ENCODE measurements around the gene FBN1.

DNA sequence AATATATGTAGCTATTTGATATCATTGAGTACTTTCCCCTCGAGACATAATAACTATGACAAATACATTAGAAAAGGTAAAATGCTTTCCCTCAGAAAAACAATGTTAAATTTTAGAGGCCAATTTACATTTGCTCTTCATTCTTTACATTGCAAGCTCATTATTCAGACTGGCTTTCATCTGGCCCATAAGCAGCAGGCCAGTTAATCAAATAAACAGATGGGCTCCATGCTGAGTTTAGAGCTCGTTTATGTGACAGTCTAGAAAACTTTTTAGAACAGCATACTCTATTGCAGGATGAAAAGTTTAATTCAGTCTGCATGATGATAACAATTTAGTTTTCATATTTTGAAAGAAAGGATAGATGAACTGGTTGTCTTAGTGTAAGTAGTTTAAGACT lies 163.7 kb downstream of the FBN1 start:
- TF ChIP-seq, protein P1, sequence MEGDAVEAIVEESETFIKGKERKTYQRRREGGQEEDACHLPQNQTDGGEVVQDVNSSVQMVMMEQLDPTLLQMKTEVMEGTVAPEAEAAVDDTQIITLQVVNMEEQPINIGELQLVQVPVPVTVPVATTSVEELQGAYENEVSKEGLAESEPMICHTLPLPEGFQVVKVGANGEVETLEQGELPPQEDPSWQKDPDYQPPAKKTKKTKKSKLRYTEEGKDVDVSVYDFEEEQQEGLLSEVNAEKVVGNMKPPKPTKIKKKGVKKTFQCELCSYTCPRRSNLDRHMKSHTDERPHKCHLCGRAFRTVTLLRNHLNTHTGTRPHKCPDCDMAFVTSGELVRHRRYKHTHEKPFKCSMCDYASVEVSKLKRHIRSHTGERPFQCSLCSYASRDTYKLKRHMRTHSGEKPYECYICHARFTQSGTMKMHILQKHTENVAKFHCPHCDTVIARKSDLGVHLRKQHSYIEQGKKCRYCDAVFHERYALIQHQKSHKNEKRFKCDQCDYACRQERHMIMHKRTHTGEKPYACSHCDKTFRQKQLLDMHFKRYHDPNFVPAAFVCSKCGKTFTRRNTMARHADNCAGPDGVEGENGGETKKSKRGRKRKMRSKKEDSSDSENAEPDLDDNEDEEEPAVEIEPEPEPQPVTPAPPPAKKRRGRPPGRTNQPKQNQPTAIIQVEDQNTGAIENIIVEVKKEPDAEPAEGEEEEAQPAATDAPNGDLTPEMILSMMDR (conservative IDR thresholded peaks at IDR 0.05 in 1 of 2, IDR thresholded peaks at IDR 0.05 in 1 of 2; ENCODE audit: extremely low read depth in 1 of 2, insufficient read depth in 1 of 2, low read depth in 1 of 2, low read length in 2 of 2): no peak
- no peak for TF ChIP-seq EZH2 (IDR thresholded peaks at IDR 0.05; ENCODE audit: borderline replicate concordance, low read length)

Data from mammary epithelial cell (primary cell).